Measurements from ENCODE around the gene SETDB2. TPM values are rescaled to one million over a fixed set of nuclear protein-coding genes. Genes with fewer than 3 reads are reported as not detected.

SETDB2 gene
- total RNA-seq, 1 donor from 2014 or later = 8.6 TPM

GRCh38 chr13:49400755-49401659 lies 43.1 kb upstream of the SETDB2 start:
- peak in 1 of 2 donors; percentile 81 for TF ChIP-seq POLR2AphosphoS5 (IDR thresholded peaks at IDR 0.05; ENCODE audit: insufficient read depth in 1 of 2, low read depth in 1 of 2)
- peak in 1 of 2 donors; percentile 18 for TF ChIP-seq POLR2A (IDR thresholded peaks at IDR 0.05)
- no peak for TF ChIP-seq CTCF (IDR thresholded peaks at IDR 0.05)
- H3K27me3 ChIP-seq = no peaks in the 10 kb centered on the region
- H3K27ac ChIP-seq = peak overlapping the region; percentile 83
- peaks cover 0 to 4% of the 10 kb centered on the region in 2 donors for H3K36me3 ChIP-seq
- intact Hi-C loops (cut with DNase I) = no loop called here
- H3K4me1 ChIP-seq = peaks cover 36% of the 10 kb centered on the region
- DNase-seq (ENCODE audit: extremely low spot score in 2 of 2) = no peak
- peak overlapping the region; percentile 38 to 43 for H3K4me3 ChIP-seq
- peaks cover 7% of the 10 kb centered on the region for H3K9me3 ChIP-seq

- Histone ChIP-seq H3K9me3 (peaks cover 7% of the 10 kb centered on the region), H3K27ac (no peak overlapping the region), H3K4me3 (no peak overlapping the region), H3K36me3 (peaks cover 0 to 4% of the 10 kb centered on the region in 2 donors), H3K4me1 (peaks cover 15% of the 10 kb centered on the region), H3K27me3 (no peaks in the 10 kb centered on the region)
- TF ChIP-seq CTCF (IDR thresholded peaks at IDR 0.05) (no peak), POLR2A (IDR thresholded peaks at IDR 0.05) (no peak), POLR2AphosphoS5 (IDR thresholded peaks at IDR 0.05; ENCODE audit: insufficient read depth in 1 of 2, low read depth in 1 of 2) (no peak)
- no peak for DNase-seq (ENCODE audit: extremely low spot score in 2 of 2)
- intact Hi-C loops (cut with DNase I) = no loop called here
These were observed 39.9 kb upstream of the SETDB2 start for GRCh38 chr13:49403996-49404702.

- intact Hi-C loops (cut with DNase I) = no loop called here
- Histone ChIP-seq H3K4me1 (peaks cover 10% of the 10 kb centered on the region), H3K36me3 (peaks cover 0 to 4% of the 10 kb centered on the region in 2 donors), H3K9me3 (peaks cover 7% of the 10 kb centered on the region), H3K27ac (no peak overlapping the region), H3K27me3 (no peaks in the 10 kb centered on the region), H3K4me3 (no peak overlapping the region)
- no peak for TF ChIP-seq POLR2AphosphoS5 (IDR thresholded peaks at IDR 0.05; ENCODE audit: insufficient read depth in 1 of 2, low read depth in 1 of 2)
- no peak for TF ChIP-seq CTCF (IDR thresholded peaks at IDR 0.05)
- TF ChIP-seq POLR2A (IDR thresholded peaks at IDR 0.05) = no peak
- no peak for DNase-seq (ENCODE audit: extremely low spot score in 2 of 2)
These were observed 39.4 kb upstream of the SETDB2 start for GRCh38 chr13:49404703-49405020.

- no peak for TF ChIP-seq POLR2AphosphoS5 (IDR thresholded peaks at IDR 0.05; ENCODE audit: insufficient read depth in 1 of 2, low read depth in 1 of 2)
- TF ChIP-seq POLR2A (IDR thresholded peaks at IDR 0.05) = no peak
- no peak for TF ChIP-seq CTCF (IDR thresholded peaks at IDR 0.05)
- Histone ChIP-seq H3K4me1 (no peaks in the 10 kb centered on the region), H3K4me3 (no peak overlapping the region), H3K9me3 (peaks cover 7% of the 10 kb centered on the region), H3K27me3 (no peaks in the 10 kb centered on the region), H3K27ac (no peak overlapping the region), H3K36me3 (peaks cover 0 to 4% of the 10 kb centered on the region in 2 donors)
- DNase-seq (ENCODE audit: extremely low spot score in 2 of 2) = no peak
- intact Hi-C loops (cut with DNase I) = no loop called here
These were observed 37.0 kb upstream of the SETDB2 start for GRCh38 chr13:49407068-49407467.

Measured in vagina (tissue), 2 donors.